Large intestine (tissue), 3 donors: Measurements from ENCODE around the gene CFAP299. TPM values are rescaled to one million over a fixed set of nuclear protein-coding genes. Genes with fewer than 3 reads are reported as not detected.

Experiments
- DNase-seq, 2 donors: peaks; one replicate each; pipeline versions ENCODE4 v3.0.0 to v3.0.0-alpha.2; 2013
- H3K27ac ChIP-seq: one replicate; pipeline ENCODE4 v1.5.1; 2013; ENCODE audit warnings: low read length
- H3K27me3 ChIP-seq: 2 replicates; pipeline ENCODE4 v1.6.1; 2013; ENCODE audit warnings: low read length; ENCODE audit not compliant: control insufficient read depth, insufficient read depth
- H3K36me3 ChIP-seq: 2 replicates; pipeline ENCODE4 v1.6.1; 2013; ENCODE audit warnings: low read length; ENCODE audit not compliant: control insufficient read depth, insufficient read depth
- H3K4me1 ChIP-seq: one replicate; pipeline ENCODE4 v1.6.1; 2013; ENCODE audit warnings: low read length; ENCODE audit not compliant: control insufficient read depth, insufficient read depth
- H3K4me3 ChIP-seq: one replicate; pipeline ENCODE4 v1.5.1; 2013; ENCODE audit warnings: low read length
- H3K9me3 ChIP-seq: one replicate; pipeline ENCODE4 v1.6.1; 2013; ENCODE audit warnings: mild to moderate bottlenecking, low read depth, low read length, moderate library complexity; ENCODE audit not compliant: control insufficient read depth
- WGBS: methylation state at CpG from one replicate; pipeline ENCODE4 v1.1.5; 2013; ENCODE audit warnings: low lambda C conversion rate; ENCODE audit not compliant: insufficient coverage; 5-methylcytosine and 5-hydroxymethylcytosine counted together
- polyA plus RNA-seq: library from polyadenylated mRNA; unstranded; fragments of 120-200 nt; gene quantifications from one replicate; pipeline ENCODE4 v1.2.1, GENCODE V29; 2013

The CFAP299 gene
- polyA plus RNA-seq, 1 donor, result 0.16 TPM

GRCh38 chr4:80897537-80898303 is 562.2 kb downstream of the CFAP299 start:
- Histone ChIP-seq H3K27ac (no peak overlapping the region), H3K27me3 (peaks cover 2% of the 10 kb centered on the region), H3K36me3 (no peaks in the 10 kb centered on the region), H3K9me3 (no peaks in the 10 kb centered on the region), H3K4me3 (no peak overlapping the region), H3K4me1 (no peaks in the 10 kb centered on the region)
- no CpG with 5 or more reads among the region's 5 CpGs for WGBS
- no peak for DNase-seq

GRCh38 chr4:80900908-80901307 is 565.4 kb downstream of the CFAP299 start:
- WGBS, result no CpG with 5 or more reads among the region's 2 CpGs
- H3K36me3 ChIP-seq, result no peaks in the 10 kb centered on the region

GRCh38 chr4:80903020-80903419 is 567.5 kb downstream of the CFAP299 start:
- no peak for DNase-seq
- no peaks in the 10 kb centered on the region for H3K27me3 ChIP-seq
- no peak overlapping the region for H3K4me3 ChIP-seq
- H3K36me3 ChIP-seq, result no peaks in the 10 kb centered on the region
- H3K9me3 ChIP-seq, result no peaks in the 10 kb centered on the region
- H3K4me1 ChIP-seq, result no peaks in the 10 kb centered on the region
- no peak overlapping the region for H3K27ac ChIP-seq

More at GRCh38 chr4:80900908-80901307, 565.4 kb downstream of the CFAP299 start:
- Histone ChIP-seq H3K27ac (no peak overlapping the region), H3K27me3 (peaks cover 2% of the 10 kb centered on the region), H3K9me3 (no peaks in the 10 kb centered on the region), H3K4me1 (no peaks in the 10 kb centered on the region), H3K4me3 (no peak overlapping the region)
- no peak for DNase-seq

- Histone ChIP-seq H3K4me3 (no peak overlapping the region), H3K27me3 (no peaks in the 10 kb centered on the region), H3K36me3 (no peaks in the 10 kb centered on the region), H3K27ac (no peak overlapping the region), H3K4me1 (no peaks in the 10 kb centered on the region), H3K9me3 (no peaks in the 10 kb centered on the region)
- WGBS, result no CpG with 5 or more reads among the region's 1 CpG
- DNase-seq, result no peak
Measured at GRCh38 chr4:80909938-80910337, 574.4 kb downstream of the CFAP299 start.

GRCh38 chr4:80911458-80911857 is 575.9 kb downstream of the CFAP299 start:
- DNase-seq, result no peak
- H3K36me3 ChIP-seq, result no peaks in the 10 kb centered on the region
- no peaks in the 10 kb centered on the region for H3K4me1 ChIP-seq

GRCh38 chr4:80912350-80912749 is 576.8 kb downstream of the CFAP299 start:
- no peak overlapping the region for H3K4me3 ChIP-seq
- H3K4me1 ChIP-seq, result no peaks in the 10 kb centered on the region
- DNase-seq, result no peak
- H3K27ac ChIP-seq, result no peak overlapping the region
- H3K9me3 ChIP-seq, result no peaks in the 10 kb centered on the region
- H3K36me3 ChIP-seq, result no peaks in the 10 kb centered on the region
- H3K27me3 ChIP-seq, result no peaks in the 10 kb centered on the region
- no CpG with 5 or more reads among the region's 7 CpGs for WGBS

More at GRCh38 chr4:80911458-80911857, 575.9 kb downstream of the CFAP299 start:
- no peaks in the 10 kb centered on the region for H3K9me3 ChIP-seq
- no peak overlapping the region for H3K4me3 ChIP-seq
- no peaks in the 10 kb centered on the region for H3K27me3 ChIP-seq
- H3K27ac ChIP-seq, result no peak overlapping the region

GRCh38 chr4:80913381-80913780 is 577.9 kb downstream of the CFAP299 start:
- no peaks in the 10 kb centered on the region for H3K9me3 ChIP-seq
- no peak overlapping the region for H3K4me3 ChIP-seq
- H3K36me3 ChIP-seq, result no peaks in the 10 kb centered on the region
- no peaks in the 10 kb centered on the region for H3K4me1 ChIP-seq
- DNase-seq, result no peak
- WGBS, result no CpG with 5 or more reads among the region's 3 CpGs
- H3K27ac ChIP-seq, result no peak overlapping the region
- H3K27me3 ChIP-seq, result no peaks in the 10 kb centered on the region

GRCh38 chr4:80916770-80917169 is 581.2 kb downstream of the CFAP299 start:
- H3K4me3 ChIP-seq, result no peak overlapping the region
- H3K9me3 ChIP-seq, result no peaks in the 10 kb centered on the region
- WGBS, result 97% methylated on average over 3 of the region's 3 CpGs
- no peaks in the 10 kb centered on the region for H3K4me1 ChIP-seq
- no peak overlapping the region for H3K27ac ChIP-seq
- DNase-seq, result no peak
- H3K36me3 ChIP-seq, result no peaks in the 10 kb centered on the region
- H3K27me3 ChIP-seq, result no peaks in the 10 kb centered on the region

GRCh38 chr4:80918004-80918403 is 582.5 kb downstream of the CFAP299 start:
- no peaks in the 10 kb centered on the region for H3K27me3 ChIP-seq
- H3K9me3 ChIP-seq, result no peaks in the 10 kb centered on the region
- DNase-seq, result no peak
- no peaks in the 10 kb centered on the region for H3K4me1 ChIP-seq
- H3K36me3 ChIP-seq, result no peaks in the 10 kb centered on the region
- H3K27ac ChIP-seq, result no peak overlapping the region
- no peak overlapping the region for H3K4me3 ChIP-seq

- no peaks in the 10 kb centered on the region for H3K9me3 ChIP-seq
- 83% methylated on average over 1 of the region's 2 CpGs for WGBS
- no peaks in the 10 kb centered on the region for H3K27me3 ChIP-seq
- H3K4me1 ChIP-seq, result no peaks in the 10 kb centered on the region
- H3K27ac ChIP-seq, result no peak overlapping the region
- no peak for DNase-seq
- no peaks in the 10 kb centered on the region for H3K36me3 ChIP-seq
- H3K4me3 ChIP-seq, result no peak overlapping the region
Measured at GRCh38 chr4:80921441-80921840, 585.9 kb downstream of the CFAP299 start.

GRCh38 chr4:80922941-80923340 is 587.4 kb downstream of the CFAP299 start:
- H3K9me3 ChIP-seq, result no peaks in the 10 kb centered on the region
- H3K4me3 ChIP-seq, result no peak overlapping the region
- H3K27me3 ChIP-seq, result no peaks in the 10 kb centered on the region
- no peaks in the 10 kb centered on the region for H3K36me3 ChIP-seq
- no peak for DNase-seq
- H3K4me1 ChIP-seq, result no peaks in the 10 kb centered on the region
- WGBS, result 80% methylated on average over 1 of the region's 2 CpGs
- no peak overlapping the region for H3K27ac ChIP-seq
